ENCODE results near the gene STARD3NL. TPM values are rescaled to one million over a fixed set of nuclear protein-coding genes. Genes with fewer than 3 reads are reported as not detected.
"Not testable (repeated sequence)": the region's sequence is repeated elsewhere in the genome, so short reads cannot be mapped to it uniquely, and the experiment has no call there.

The STARD3NL gene
- 214 and 267 TPM in 2 replicates for total RNA-seq (2014; rRNA removed; shearing (Covaris generic))

- DNase-seq (ENCODE audit: low spot score) = peak; percentile 100
These were observed at the start of gene STARD3NL for GRCh38 chr7:38178004-38178694. Gene STARD3NL, plus strand, starts transcription at chr7:38178245. Its CDS starts 29,260 bp downstream, at chr7:38207505.

- DNase-seq (ENCODE audit: low spot score) = no peak
These were observed 48.9 kb upstream of the STARD3NL start for GRCh38 chr7:38129162-38129561.

- no peak for DNase-seq (ENCODE audit: low spot score)
These were observed 48.5 kb upstream of the STARD3NL start for GRCh38 chr7:38129579-38129978.

- DNase-seq (ENCODE audit: low spot score) = no peak
These were observed 39.9 kb upstream of the STARD3NL start for GRCh38 chr7:38138171-38138570.

- no peak for DNase-seq (ENCODE audit: low spot score)
These were observed 36.9 kb upstream of the STARD3NL start for GRCh38 chr7:38141187-38141586.

- DNase-seq (ENCODE audit: low spot score) = no peak
These were observed 35.3 kb upstream of the STARD3NL start for GRCh38 chr7:38142736-38143135.

- peak; percentile 43 for DNase-seq (ENCODE audit: low spot score)
These were observed 31.0 kb upstream of the STARD3NL start for GRCh38 chr7:38147005-38147404.

- no peak for DNase-seq (ENCODE audit: low spot score)
These were observed 26.5 kb upstream of the STARD3NL start for GRCh38 chr7:38151556-38151955.

GRCh38 chr7:38153515-38153914, 24.5 kb upstream of the STARD3NL start:
- no peak for DNase-seq (ENCODE audit: low spot score)

- DNase-seq (ENCODE audit: low spot score) = no peak
These were observed 23.8 kb upstream of the STARD3NL start for GRCh38 chr7:38154278-38154677.

- DNase-seq (ENCODE audit: low spot score) = no peak
These were observed 18.0 kb upstream of the STARD3NL start for GRCh38 chr7:38160003-38160571.

- no peak for DNase-seq (ENCODE audit: low spot score)
These were observed 16.0 kb upstream of the STARD3NL start for GRCh38 chr7:38162036-38162435.

GRCh38 chr7:38163671-38164070, 14.4 kb upstream of the STARD3NL start:
- DNase-seq (ENCODE audit: low spot score) = no peak

GRCh38 chr7:38168890-38169570, 9.0 kb upstream of the STARD3NL start:
- DNase-seq (ENCODE audit: low spot score) = no peak

GRCh38 chr7:38169847-38170246, 8.2 kb upstream of the STARD3NL start:
- peak; percentile 100 for DNase-seq (ENCODE audit: low spot score)

- no peak for DNase-seq (ENCODE audit: low spot score)
These were observed 6.2 kb upstream of the STARD3NL start for GRCh38 chr7:38171623-38172391.

- not testable (repeated sequence) for DNase-seq (ENCODE audit: low spot score)
These were observed 2.5 kb upstream of the STARD3NL start for GRCh38 chr7:38175547-38175946.

GRCh38 chr7:38177621-38178003, 433 bp upstream of the STARD3NL start:
- no peak for DNase-seq (ENCODE audit: low spot score)

- peak; percentile 60 for DNase-seq (ENCODE audit: low spot score)
These were observed 775 bp downstream of the STARD3NL start for GRCh38 chr7:38178695-38179344.

GRCh38 chr7:38179776-38180226, 1.8 kb downstream of the STARD3NL start:
- DNase-seq (ENCODE audit: low spot score) = peak; percentile 45

GRCh38 chr7:38181111-38181510, 3.1 kb downstream of the STARD3NL start:
- DNase-seq (ENCODE audit: low spot score) = no peak

- DNase-seq (ENCODE audit: low spot score) = no peak
These were observed 4.4 kb downstream of the STARD3NL start for GRCh38 chr7:38182450-38182849.

Data from H4 (cell line).